Esophagus squamous epithelium (tissue), 4 donors: ENCODE data around the gene RASGRP1.

ENCODE experiments used
- CTCF ChIP-seq, 6 experiments: fragments of 450-650 bp in 4 of 6; fragments of 200-600 bp in 2 of 6; sonication (generic) in 2 of 6; IDR thresholded peaks; one replicate each; pipeline ENCODE4 v1.5.1; 2016 to 2019; ENCODE audit warnings: antibody characterized with exemption in 6 of 6, mild to moderate bottlenecking in 4 of 6, moderate library complexity in 4 of 6
- POLR2A ChIP-seq, 4 donors: fragments of 450-650 bp; IDR thresholded peaks; one replicate each; pipeline ENCODE4 v1.6.1; 2017; ENCODE audit warnings: antibody characterized with exemption in 4 of 4, mild to moderate bottlenecking in 4 of 4, moderate library complexity in 3 of 4

DNA sequence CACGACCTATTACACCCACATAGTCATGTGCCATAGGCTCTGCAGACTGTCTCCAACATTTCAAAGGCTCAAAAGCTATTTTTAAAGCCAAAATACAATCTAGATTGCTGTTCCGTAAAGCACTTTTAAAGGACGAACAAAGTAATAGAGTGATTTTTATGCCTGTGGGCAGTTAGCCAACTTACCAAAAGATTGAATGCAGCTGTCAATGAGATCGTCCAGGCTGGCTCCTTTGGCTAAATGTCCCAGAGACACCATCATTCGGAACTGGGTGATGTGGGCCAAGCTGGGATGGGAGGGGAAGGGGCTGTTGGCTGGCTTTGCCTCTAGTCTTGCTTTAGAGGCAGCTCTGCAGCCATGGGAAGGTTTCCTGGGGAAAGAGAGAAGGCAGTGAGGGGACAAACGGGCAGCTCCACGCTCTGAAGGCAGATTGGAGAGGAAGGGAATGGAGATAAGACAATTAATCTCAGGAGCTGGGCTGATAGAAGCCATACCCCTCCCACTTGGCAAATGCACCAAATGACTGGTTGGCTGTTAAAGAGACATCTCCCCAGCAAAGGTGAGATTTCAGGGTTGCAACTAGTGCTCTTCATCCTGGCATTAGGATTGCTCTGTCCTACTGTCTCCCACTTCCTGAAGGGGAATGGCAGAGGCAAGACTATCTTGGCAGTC lies 4.8 kb downstream of the RASGRP1 start:
- no peak for TF ChIP-seq CTCF (IDR thresholded peaks at IDR 0.05)
- TF ChIP-seq POLR2A (IDR thresholded peaks at IDR 0.05), result no peak
